GM12878 (cell line): ENCODE results near the gene OSBPL3. TPM values are rescaled to one million over a fixed set of nuclear protein-coding genes. Genes with fewer than 3 reads are reported as not detected.
A peak's percentile ranks its signal among the peaks of the same experiment; 100 is the strongest.

ENCODE experiments used
- BHLHE40 ChIP-seq, 2 experiments: fragments of 450-650 bp in 1 of 2; IDR thresholded peaks; 2 replicates each; pipeline ENCODE4 v1.6.1; 2011 to 2017; ENCODE audit warnings: low read depth in 2 of 2, borderline replicate concordance in 1 of 2, improper control_type of control experiment in 1 of 2, low read length in 1 of 2, mild to moderate bottlenecking in 1 of 2
- BRCA1 ChIP-seq: IDR thresholded peaks from 2 replicates; pipeline ENCODE4 v1.6.1; 2011; ENCODE audit warnings: low read depth, low read length, improper control_type of control experiment
- EED ChIP-seq: sonication (generic); IDR thresholded peaks from 2 replicates; pipeline ENCODE4 v1.6.1; 2016; ENCODE audit warnings: antibody characterized with exemption, low read depth
- EP300 ChIP-seq, 2 experiments: fragments of 150-350 bp in 1 of 2; IDR thresholded peaks; 2 replicates each; pipeline ENCODE4 v1.6.1; 2011 to 2012; ENCODE audit warnings: low read depth in 2 of 2, low read length in 2 of 2, borderline replicate concordance in 1 of 2, improper control_type of control experiment in 1 of 2, inconsistent platforms in 1 of 2; ENCODE audit not compliant: control insufficient read depth in 1 of 2
- JUNB ChIP-seq: IDR thresholded peaks from 2 replicates; pipeline ENCODE4 v1.6.1; 2016; ENCODE audit warnings: antibody characterized with exemption, mild to moderate bottlenecking
- KLF5 ChIP-seq: fragments of 450-650 bp; IDR thresholded peaks from 2 replicates; pipeline ENCODE4 v1.6.1; 2014; ENCODE audit warnings: mild to moderate bottlenecking; ENCODE audit not compliant: partially characterized antibody
- MTA3 ChIP-seq: IDR thresholded peaks from 2 replicates; pipeline ENCODE4 v1.6.1; 2012; ENCODE audit warnings: low read length, inconsistent platforms, borderline replicate concordance
- NRF1 ChIP-seq: conservative IDR thresholded peaks from 2 replicates; pipeline ENCODE4 v1.6.1; 2011; ENCODE audit warnings: mild to moderate bottlenecking, low read depth, low read length, improper control_type of control experiment
- POLR2A ChIP-seq: IDR thresholded peaks from 2 replicates; pipeline ENCODE4 v1.6.1; 2011; ENCODE audit warnings: low read depth, mild to moderate bottlenecking, low read length
- SREBF2 ChIP-seq: IDR thresholded peaks from 2 replicates; pipeline ENCODE4 v1.6.1; 2012; ENCODE audit warnings: mild to moderate bottlenecking, low read length
- SRF ChIP-seq, 2 experiments: IDR thresholded peaks; 2 replicates each; pipeline ENCODE4 v1.6.1; 2011; ENCODE audit warnings: low read depth in 2 of 2, low read length in 2 of 2, mild to moderate bottlenecking in 1 of 2, moderate library complexity in 1 of 2
- ZNF274 ChIP-seq: IDR thresholded peaks from one replicate; pipeline ENCODE4 v1.8.0; 2011; ENCODE audit not compliant: insufficient read length, insufficient read depth
- ZZZ3 ChIP-seq: IDR thresholded peaks from 2 replicates; pipeline ENCODE4 v1.6.1; 2011; ENCODE audit warnings: low read depth; ENCODE audit not compliant: control insufficient read depth, insufficient read length
- polyA plus RNA-seq, 11 experiments: library from polyadenylated mRNA; depleted of rRNA in 4 of 11; unstranded in 6 of 11; stranded (reverse) in 5 of 11; fragments of >200 nt; fragmentation: Nextera tagmentation in 4 of 11; fragmentation: Illumina TruSeq in 1 of 11; extraction: Ambion mirVana in 4 of 11; extraction: Trizol in 1 of 11; gene quantifications; 1 replicate in 1 of 11; 2 replicates in 10 of 11; pipeline versions ENCODE4 v1.2.1 to v1.2.3, GENCODE V29; 2011 to 2016; ENCODE audit warnings: inconsistent platforms in 2 of 11, missing spikeins in 2 of 11, low read depth in 1 of 11
- total RNA-seq, 4 experiments: library from RNA; depleted of rRNA in 3 of 4; stranded (reverse); fragments of >200 nt in 3 of 4; fragmentation: Illumina TruSeq in 1 of 4; extraction: Trizol in 1 of 4; gene quantifications; 2 replicates each; pipeline versions ENCODE4 v1.2.1 to v1.2.3, GENCODE V29; 2013 to 2021
- TF ChIP-seq, protein P1 (sequence below): IDR thresholded peaks from 2 replicates; pipeline ENCODE4 v1.6.1; 2012; ENCODE audit warnings: low read depth, low read length, improper control_type of control experiment
- TF ChIP-seq, protein P2 (sequence below): IDR thresholded peaks from 2 replicates; pipeline ENCODE4 v1.6.1; 2012; ENCODE audit warnings: low read depth, low read length, improper control_type of control experiment
- TF ChIP-seq, protein P3 (sequence below): fragments of 450-650 bp; IDR thresholded peaks from 2 replicates; pipeline ENCODE4 v1.6.1; 2017; ENCODE audit warnings: mild to moderate bottlenecking
- TF ChIP-seq, protein P4 (sequence below): fragments of 450-650 bp; formaldehyde crosslinking; IDR thresholded peaks from 2 replicates; pipeline ENCODE4 v1.4.0; 2020; ENCODE audit warnings: mild to moderate bottlenecking, moderate library complexity
- TF ChIP-seq, protein P5 (sequence below): IDR thresholded peaks from 2 replicates; pipeline ENCODE4 v1.6.1; 2011; ENCODE audit warnings: mild to moderate bottlenecking, low read depth, low read length, moderate library complexity; ENCODE audit not compliant: insufficient replicate concordance

Gene OSBPL3
- total and polyA plus RNA-seq, 10 of the 15 experiments (the other 5 are each of a cell fraction or from before 2014, with no cell fraction given), result 6.1 to 46.6 (median 27.0) TPM

DNA sequence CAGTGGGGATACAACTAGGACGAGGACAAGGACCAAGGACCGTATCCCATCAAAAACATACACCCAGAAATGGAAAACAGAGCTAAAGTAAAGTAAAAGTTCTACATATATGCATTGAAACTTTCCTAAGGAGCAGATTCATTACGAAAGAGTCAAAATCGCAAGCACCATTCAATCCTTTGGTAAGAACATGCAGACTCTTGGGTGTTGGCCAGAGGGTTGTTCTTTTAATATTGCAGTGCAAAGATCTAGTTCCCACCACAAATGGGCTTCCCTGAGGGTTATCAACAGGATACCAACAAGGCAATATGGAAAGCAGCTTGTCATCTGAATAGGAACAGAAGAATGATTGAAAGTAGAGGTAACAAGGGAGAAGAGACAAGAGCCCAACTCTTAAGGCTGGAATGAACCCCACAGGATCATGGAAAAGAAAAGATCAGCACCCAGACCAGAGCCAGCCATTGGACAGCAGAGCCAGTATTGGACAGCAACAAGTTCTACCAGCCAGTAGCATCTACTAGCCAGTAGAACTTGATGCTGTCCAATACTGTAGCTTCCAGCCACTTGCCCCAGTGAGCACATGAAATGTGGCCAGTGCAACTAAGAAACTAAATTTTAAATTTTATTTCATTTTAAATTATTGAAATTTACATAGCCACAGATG is 66.0 kb downstream of the OSBPL3 start (continued):
- TF ChIP-seq, protein P1, sequence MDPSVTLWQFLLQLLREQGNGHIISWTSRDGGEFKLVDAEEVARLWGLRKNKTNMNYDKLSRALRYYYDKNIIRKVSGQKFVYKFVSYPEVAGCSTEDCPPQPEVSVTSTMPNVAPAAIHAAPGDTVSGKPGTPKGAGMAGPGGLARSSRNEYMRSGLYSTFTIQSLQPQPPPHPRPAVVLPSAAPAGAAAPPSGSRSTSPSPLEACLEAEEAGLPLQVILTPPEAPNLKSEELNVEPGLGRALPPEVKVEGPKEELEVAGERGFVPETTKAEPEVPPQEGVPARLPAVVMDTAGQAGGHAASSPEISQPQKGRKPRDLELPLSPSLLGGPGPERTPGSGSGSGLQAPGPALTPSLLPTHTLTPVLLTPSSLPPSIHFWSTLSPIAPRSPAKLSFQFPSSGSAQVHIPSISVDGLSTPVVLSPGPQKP, result no peak
- no peak for TF ChIP-seq SRF (IDR thresholded peaks at IDR 0.05; ENCODE audit: low read depth in 2 of 2, low read length in 2 of 2)
- TF ChIP-seq, protein P2, sequence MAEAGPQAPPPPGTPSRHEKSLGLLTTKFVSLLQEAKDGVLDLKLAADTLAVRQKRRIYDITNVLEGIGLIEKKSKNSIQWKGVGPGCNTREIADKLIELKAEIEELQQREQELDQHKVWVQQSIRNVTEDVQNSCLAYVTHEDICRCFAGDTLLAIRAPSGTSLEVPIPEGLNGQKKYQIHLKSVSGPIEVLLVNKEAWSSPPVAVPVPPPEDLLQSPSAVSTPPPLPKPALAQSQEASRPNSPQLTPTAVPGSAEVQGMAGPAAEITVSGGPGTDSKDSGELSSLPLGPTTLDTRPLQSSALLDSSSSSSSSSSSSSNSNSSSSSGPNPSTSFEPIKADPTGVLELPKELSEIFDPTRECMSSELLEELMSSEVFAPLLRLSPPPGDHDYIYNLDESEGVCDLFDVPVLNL, result no peak
- TF ChIP-seq JUNB, result peak; percentile 64; the same call in 1 of the 2 replicates
- TF ChIP-seq ZNF274, result no peak
- TF ChIP-seq, protein P3, sequence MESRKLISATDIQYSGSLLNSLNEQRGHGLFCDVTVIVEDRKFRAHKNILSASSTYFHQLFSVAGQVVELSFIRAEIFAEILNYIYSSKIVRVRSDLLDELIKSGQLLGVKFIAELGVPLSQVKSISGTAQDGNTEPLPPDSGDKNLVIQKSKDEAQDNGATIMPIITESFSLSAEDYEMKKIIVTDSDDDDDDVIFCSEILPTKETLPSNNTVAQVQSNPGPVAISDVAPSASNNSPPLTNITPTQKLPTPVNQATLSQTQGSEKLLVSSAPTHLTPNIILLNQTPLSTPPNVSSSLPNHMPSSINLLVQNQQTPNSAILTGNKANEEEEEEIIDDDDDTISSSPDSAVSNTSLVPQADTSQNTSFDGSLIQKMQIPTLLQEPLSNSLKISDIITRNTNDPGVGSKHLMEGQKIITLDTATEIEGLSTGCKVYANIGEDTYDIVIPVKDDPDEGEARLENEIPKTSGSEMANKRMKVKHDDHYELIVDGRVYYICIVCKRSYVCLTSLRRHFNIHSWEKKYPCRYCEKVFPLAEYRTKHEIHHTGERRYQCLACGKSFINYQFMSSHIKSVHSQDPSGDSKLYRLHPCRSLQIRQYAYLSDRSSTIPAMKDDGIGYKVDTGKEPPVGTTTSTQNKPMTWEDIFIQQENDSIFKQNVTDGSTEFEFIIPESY, result no peak
- no peak for TF ChIP-seq ZZZ3
- TF ChIP-seq EP300 (IDR thresholded peaks at IDR 0.05; ENCODE audit: borderline replicate concordance in 1 of 2, control insufficient read depth in 1 of 2, low read depth in 2 of 2, low read length in 2 of 2), result no peak
- TF ChIP-seq NRF1, result no peak
- TF ChIP-seq, protein P4, sequence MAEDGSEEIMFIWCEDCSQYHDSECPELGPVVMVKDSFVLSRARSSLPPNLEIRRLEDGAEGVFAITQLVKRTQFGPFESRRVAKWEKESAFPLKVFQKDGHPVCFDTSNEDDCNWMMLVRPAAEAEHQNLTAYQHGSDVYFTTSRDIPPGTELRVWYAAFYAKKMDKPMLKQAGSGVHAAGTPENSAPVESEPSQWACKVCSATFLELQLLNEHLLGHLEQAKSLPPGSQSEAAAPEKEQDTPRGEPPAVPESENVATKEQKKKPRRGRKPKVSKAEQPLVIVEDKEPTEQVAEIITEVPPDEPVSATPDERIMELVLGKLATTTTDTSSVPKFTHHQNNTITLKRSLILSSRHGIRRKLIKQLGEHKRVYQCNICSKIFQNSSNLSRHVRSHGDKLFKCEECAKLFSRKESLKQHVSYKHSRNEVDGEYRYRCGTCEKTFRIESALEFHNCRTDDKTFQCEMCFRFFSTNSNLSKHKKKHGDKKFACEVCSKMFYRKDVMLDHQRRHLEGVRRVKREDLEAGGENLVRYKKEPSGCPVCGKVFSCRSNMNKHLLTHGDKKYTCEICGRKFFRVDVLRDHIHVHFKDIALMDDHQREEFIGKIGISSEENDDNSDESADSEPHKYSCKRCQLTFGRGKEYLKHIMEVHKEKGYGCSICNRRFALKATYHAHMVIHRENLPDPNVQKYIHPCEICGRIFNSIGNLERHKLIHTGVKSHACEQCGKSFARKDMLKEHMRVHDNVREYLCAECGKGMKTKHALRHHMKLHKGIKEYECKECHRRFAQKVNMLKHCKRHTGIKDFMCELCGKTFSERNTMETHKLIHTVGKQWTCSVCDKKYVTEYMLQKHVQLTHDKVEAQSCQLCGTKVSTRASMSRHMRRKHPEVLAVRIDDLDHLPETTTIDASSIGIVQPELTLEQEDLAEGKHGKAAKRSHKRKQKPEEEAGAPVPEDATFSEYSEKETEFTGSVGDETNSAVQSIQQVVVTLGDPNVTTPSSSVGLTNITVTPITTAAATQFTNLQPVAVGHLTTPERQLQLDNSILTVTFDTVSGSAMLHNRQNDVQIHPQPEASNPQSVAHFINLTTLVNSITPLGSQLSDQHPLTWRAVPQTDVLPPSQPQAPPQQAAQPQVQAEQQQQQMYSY (CRISPR knock-in tag), result no peak
- no peak for TF ChIP-seq BRCA1
- 0 out of 2 replicates have a peak, but pooled peaks have one; percentile 29 for TF ChIP-seq MTA3
- TF ChIP-seq, protein P5, sequence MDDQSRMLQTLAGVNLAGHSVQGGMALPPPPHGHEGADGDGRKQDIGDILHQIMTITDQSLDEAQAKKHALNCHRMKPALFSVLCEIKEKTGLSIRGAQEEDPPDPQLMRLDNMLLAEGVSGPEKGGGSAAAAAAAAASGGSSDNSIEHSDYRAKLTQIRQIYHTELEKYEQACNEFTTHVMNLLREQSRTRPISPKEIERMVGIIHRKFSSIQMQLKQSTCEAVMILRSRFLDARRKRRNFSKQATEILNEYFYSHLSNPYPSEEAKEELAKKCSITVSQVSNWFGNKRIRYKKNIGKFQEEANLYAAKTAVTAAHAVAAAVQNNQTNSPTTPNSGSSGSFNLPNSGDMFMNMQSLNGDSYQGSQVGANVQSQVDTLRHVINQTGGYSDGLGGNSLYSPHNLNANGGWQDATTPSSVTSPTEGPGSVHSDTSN, result no peak
- TF ChIP-seq BHLHE40 (IDR thresholded peaks at IDR 0.05; ENCODE audit: borderline replicate concordance in 1 of 2, low read depth in 2 of 2, low read length in 1 of 2), result no peak
- no peak for TF ChIP-seq KLF5
- TF ChIP-seq POLR2A, result no peak
- no peak for TF ChIP-seq EED
- no peak for TF ChIP-seq SREBF2
